ENCODE data around the gene NUDT22.
A peak's percentile ranks its signal among the peaks of the same experiment; 100 is the strongest.

The NUDT22 gene

GRCh38 chr11:64198511-64198910 lies 27.6 kb upstream of the NUDT22 start:
- no peak for TF ChIP-seq CTCF (IDR thresholded peaks at IDR 0.05; ENCODE audit: insufficient read depth, missing control alignments)
- DNase-seq (ENCODE audit: insufficient read length, low spot score) (no peak), FAIRE-seq (no peak)

GRCh38 chr11:64201543-64201942 lies 24.5 kb upstream of the NUDT22 start:
- FAIRE-seq = no peak
- no peak for DNase-seq (ENCODE audit: insufficient read length, low spot score)
- no peak for TF ChIP-seq CTCF (IDR thresholded peaks at IDR 0.05; ENCODE audit: insufficient read depth, missing control alignments)

GRCh38 chr11:64202992-64203391 lies 23.1 kb upstream of the NUDT22 start:
- TF ChIP-seq CTCF (IDR thresholded peaks at IDR 0.05; ENCODE audit: insufficient read depth, missing control alignments) = no peak
- no peak for DNase-seq (ENCODE audit: insufficient read length, low spot score)
- no peak for FAIRE-seq

GRCh38 chr11:64203421-64204079 lies 22.5 kb upstream of the NUDT22 start:
- no peak for DNase-seq (ENCODE audit: insufficient read length, low spot score)
- no peak for FAIRE-seq
- no peak for TF ChIP-seq CTCF (IDR thresholded peaks at IDR 0.05; ENCODE audit: insufficient read depth, missing control alignments)

- FAIRE-seq (no peak), DNase-seq (ENCODE audit: insufficient read length, low spot score) (no peak)
- TF ChIP-seq CTCF (IDR thresholded peaks at IDR 0.05; ENCODE audit: insufficient read depth, missing control alignments) = no peak
Measured at GRCh38 chr11:64204080-64204440, 22.0 kb upstream of the NUDT22 start.

GRCh38 chr11:64204464-64204989 lies 21.5 kb upstream of the NUDT22 start:
- FAIRE-seq (no peak), DNase-seq (ENCODE audit: insufficient read length, low spot score) (peak; percentile 94)
- TF ChIP-seq CTCF (IDR thresholded peaks at IDR 0.05; ENCODE audit: insufficient read depth, missing control alignments) = peak; percentile 93

GRCh38 chr11:64206457-64207255 lies 19.4 kb upstream of the NUDT22 start, which contains the start of gene FERMT3:
Gene FERMT3, plus strand, starts transcription at chr11:64206721. Its CDS starts 644 bp downstream, at chr11:64207365.
- no peak for DNase-seq (ENCODE audit: insufficient read length, low spot score)
- no peak for FAIRE-seq
- no peak for TF ChIP-seq CTCF (IDR thresholded peaks at IDR 0.05; ENCODE audit: insufficient read depth, missing control alignments)

All from D721Med (cell line).